ENCODE data around the gene MRGPRE.

- no peak for TF ChIP-seq CTCF (IDR thresholded peaks at IDR 0.05)
- no peak for TF ChIP-seq POLR2AphosphoS5 (IDR thresholded peaks at IDR 0.05)
These were observed 30.5 kb downstream of the MRGPRE start for GRCh38 chr11:3201677-3202181.

Data from breast epithelium (tissue), 3 donors.